A172 (cell line): Measurements from ENCODE around the gene SLC51A. TPM values are rescaled to one million over a fixed set of nuclear protein-coding genes. Genes with fewer than 3 reads are reported as not detected.
"Not testable (repeated sequence)": the region's sequence is repeated elsewhere in the genome, so short reads cannot be mapped to it uniquely, and the experiment has no call there.

Experiments used
- DNase-seq: peaks from one replicate; pipeline ENCODE4 v3.0.0-alpha.2; 2015; ENCODE audit warnings: low spot score
- total RNA-seq: library from RNA; depleted of rRNA; stranded (reverse); fragments of >200 nt; shearing (Covaris generic); gene quantifications from 2 replicates; pipeline ENCODE4 v1.2.3, GENCODE V29; 2014

SLC51A gene
- total RNA-seq, 1 experiment from 2014 or later, result not detected

DNA sequence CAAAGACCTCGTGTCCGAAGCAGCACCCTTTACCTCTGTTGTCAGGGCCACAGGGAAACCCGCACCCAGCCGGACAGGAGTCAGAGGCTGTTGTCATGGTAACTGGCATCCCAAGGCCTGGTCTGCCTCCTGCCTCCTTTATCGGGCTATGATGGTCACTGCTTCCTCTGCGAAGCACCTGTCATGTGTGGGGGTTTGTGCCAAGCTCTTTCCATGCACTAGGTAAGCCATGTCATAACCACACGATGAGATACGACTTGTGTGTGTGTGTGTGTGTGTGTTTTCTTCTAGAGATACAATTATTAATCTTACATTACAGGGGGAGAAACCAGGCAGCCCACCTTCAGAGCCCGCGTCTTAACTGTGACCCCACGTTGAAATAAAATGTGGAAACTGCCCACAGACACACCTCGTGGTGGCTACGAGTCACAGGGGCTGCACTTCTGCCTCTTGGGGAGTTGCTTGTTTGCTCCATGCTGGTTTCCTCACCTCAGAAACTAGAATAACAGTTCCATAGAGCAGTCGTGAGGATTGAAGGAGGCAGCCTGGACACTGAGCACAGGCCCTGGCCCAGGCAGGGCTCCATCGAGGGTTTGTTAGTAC, 23.1 kb upstream of the SLC51A start:
- DNase-seq, result no peak

DNA sequence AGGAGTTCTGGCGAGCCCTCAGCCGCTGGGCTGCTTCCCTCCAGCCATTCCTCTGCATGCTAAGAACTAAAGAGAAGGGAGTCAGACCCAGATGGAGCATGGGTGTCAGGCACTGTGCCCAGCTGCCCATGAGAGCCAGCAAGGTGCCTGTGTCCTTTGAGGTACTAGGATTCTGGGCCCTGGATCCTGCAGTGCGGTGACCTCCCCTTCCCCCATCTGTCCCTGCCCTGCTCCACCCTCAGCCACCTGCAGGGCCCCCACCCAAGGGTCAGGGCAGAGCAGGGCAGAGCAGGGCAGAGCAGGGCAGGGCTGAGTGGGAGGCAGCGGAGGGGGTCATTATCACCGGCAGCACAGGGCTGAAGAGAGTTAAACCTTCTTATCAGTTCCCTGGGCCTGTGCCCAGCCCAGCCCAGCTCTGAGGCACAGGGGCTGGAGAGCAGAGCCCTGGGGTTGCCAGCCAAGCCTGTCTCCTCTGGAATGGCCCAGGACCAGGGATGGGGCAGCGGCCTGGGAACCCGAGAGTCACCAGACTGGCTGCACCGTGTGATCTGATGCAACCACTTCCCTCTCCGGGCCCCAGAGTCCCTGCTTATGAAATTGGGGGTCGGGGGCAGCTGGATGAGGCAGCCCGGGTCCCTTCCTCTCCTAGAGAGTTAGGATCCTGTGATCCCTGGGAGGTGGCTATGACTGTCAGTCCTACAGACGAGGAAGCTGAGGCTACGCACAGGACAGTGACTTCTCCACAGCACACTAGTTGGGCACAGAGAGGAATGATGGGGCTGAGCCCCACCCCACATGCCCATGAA, 22.4 kb upstream of the SLC51A start:
- no peak for DNase-seq

DNA sequence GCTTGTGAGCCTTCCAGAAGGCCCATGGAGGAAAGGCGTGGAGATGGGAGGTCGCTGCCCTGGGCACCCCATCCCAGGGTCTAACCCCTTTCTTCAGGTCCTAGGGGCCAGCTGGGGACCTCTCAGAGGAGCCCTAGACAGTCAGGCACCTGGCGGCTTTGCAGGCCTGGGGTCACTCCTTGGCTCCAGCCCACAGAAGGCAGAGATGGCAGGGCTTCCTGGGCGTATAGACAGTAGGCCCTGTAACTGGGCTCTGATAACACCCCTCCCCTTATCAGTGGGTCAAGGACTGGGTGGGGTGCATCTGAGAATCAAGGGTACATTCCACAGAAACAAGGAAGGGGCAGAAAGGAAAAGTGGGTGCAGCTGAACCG, 21.8 kb upstream of the SLC51A start:
- DNase-seq, result no peak

DNA sequence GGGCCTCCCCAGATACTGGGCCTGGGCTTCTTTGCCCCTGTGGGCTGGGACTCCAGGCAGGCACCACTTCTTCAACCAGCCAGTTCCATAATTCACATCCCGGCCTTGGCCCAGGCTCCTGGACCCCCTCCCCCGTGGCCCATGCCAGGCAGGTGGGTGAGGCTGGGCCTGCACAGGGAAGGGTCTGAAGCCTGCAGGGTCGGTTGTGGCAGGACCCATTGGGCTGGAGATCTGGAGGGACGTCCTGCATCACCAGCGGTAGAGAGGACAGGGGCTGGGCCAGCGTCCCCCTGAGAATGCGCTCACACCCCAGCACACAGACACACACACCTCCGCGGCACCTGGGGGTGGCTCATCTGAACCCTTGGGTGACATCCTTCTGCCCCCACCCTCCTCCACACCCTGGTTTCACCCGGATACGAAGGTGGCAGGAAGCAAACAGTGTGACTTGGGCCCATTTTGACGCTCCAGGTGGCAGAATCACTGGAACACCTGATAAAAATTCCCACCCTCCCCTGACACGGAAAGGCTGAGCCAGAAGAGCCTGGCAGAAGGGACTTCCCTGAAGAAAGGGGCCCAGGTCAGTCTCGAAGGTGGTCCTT, 20.6 kb upstream of the SLC51A start:
- DNase-seq, result no peak

DNA sequence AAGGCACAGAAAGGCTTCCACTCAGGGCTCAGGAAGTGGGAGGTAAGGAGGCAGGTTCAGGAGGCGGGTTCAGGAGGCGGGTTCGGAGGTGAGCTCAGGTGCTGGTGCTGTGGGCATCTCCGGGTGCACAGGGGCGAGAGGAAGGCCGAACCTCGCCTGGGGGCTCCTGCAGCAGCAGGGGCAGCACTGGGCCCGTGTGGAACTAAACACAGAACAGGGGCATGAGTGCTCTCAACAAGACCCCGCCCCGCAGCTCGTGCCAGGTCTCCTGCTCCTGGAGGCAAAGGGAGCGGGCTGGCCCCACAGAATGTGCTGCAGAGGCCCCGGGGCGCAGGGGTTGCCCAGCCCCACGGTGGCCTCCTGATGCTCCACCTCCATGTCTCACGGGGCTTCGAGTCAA, 18.8 kb upstream of the SLC51A start:
- no peak for DNase-seq

DNA sequence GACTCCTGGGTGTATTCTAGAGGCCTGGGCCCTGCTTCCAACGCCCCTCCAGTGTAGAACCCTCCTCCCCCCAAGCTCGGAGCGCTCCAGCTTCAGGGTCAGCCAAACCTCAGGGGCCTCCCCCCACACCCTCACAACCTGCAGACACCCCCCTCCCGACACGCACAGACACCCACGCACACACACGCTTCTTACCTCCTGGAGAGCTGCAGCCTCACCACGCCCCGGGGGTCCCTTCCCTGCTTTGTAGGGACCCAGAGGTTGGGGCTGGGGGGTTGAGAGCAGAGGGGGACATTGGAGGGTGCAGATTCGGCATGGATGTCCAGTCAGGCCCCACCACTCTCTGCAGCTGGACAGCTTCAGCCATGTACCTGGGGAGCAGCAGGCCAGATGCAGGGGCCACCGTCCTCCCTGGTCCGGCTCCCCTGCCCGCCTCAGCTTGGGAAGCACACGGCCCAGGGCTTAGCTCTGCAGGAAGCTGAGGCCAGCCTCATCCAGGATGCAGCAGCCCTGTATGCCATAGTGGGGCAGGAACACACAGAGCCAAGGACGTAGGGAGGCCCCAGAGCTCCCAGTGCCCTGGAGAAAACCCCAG, 18.2 kb upstream of the SLC51A start:
- DNase-seq, result no peak

DNA sequence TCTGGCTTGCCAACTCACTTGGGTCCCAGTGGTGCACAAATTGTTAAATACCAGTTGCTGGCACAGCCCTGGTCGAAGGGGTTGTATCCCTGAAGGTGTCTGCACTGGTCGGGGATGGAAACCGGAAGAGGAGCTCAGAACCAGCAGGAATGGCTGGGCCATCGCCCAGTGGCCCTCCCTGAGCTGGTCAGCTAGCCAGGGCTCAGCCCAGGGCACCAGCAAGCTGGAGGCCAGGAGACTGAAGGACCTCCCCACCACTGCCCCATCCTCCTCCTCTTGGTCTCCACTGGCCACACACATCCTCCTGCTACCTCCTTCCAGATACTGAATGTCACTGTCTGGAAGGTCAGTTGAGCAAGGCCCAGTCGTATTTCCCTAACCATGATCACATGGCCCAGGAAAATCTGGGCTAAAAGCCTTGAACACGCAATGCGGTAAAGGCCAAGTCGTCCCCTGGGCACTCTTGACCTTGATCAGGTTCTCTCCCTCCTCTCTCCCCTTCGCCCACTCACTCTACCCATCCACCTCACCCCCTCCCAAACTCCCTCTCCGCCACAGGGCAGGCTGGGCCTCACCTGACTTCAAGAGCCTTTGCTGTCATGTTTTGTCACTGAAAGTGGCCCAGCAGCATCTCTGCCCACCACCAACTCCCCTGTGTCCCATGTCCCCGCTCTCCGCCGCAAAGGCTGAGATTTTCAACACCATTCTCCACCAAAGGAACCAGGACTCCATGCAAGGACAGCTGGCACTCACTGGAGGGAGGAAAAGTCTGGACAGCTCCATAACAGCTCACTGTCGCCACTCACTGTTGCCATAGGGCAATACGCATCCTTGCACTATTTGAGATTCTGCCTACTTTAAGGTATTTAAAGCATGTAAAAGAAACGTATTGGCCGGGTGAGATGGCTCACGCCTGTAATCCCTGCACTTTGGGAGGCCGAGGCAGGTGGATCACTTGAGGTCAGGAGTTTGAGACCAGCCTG, 17.3 kb upstream of the SLC51A start:
- peak; percentile 15 for DNase-seq

DNA sequence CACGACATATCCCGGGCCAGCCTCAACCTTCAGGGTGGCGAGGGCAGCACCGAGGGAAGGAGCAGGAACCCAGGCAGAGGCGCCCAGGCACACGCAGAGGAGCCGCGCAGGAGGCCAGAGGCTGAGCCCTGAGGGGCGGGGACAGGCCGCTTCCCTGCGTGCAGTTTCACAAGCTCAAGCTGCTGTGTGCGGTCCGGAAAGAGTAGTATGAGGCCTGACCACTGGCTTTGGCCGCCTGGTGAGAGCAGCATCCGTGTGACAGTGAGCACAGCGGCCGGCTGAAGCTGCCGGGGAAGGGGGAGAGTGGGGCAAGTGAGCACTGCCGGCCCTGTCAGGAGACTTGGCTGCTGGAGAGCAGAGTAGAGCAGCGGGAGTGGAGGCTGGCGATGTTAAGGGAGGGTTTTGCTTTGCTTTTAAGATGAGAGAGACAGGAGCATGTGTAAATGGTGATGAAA, 13.8 kb upstream of the SLC51A start:
- DNase-seq, result no peak

DNA sequence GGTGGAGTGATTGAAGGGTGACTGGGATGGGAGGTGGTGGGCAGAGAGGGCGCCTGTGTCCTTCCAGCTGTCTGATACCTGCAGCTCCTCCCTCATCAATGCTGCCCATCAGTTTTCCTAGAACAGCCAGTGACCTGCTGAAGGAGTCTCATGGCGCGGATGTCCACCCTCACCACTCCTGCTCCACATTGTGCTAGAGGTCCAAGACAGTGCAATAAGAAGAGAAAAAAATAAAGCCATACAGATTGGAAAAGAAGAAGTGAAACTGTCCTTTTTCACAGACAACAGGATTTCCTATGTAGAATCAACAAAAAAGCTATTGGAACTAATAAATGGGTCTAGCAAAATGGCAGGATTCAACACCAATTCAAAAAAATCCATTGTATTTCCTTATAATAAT, 12.5 kb upstream of the SLC51A start:
- DNase-seq, result no peak

DNA sequence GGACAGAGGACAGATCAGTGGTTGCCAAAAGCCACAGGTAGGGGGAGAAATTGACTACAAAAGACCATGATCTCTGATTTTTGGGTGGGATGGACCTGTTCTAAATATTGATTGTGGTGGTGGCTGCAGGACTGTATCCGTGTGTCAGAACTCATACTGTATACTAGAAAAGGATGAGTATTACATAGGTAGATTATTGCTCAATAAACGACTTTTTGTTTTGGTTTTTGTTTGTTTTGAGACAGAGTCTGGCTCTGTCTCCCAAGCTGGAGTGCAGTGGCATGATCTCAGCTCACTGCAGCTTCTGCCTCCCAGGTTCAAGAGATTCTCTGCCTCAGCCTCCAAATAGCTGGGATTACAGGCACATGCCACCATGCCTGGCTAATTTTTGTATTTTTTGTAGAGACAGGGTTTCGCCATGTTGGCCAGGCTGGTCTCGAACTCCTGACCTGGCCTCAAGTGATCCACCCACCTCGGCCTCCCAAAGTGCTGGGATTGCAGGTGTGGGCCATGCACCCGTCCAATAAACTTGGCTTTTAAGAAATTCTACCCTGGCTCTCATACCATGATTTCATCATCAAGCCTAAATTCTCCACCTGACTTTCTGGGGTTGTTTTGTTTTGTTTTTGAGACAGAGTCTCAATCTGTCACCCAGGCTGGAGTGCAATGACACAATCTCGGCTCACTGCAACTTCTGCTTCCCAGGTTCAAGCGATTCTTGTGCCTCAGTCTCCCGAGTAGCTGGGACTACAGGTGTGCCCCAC, 10.7 kb upstream of the SLC51A start:
- not testable (repeated sequence) for DNase-seq

DNA sequence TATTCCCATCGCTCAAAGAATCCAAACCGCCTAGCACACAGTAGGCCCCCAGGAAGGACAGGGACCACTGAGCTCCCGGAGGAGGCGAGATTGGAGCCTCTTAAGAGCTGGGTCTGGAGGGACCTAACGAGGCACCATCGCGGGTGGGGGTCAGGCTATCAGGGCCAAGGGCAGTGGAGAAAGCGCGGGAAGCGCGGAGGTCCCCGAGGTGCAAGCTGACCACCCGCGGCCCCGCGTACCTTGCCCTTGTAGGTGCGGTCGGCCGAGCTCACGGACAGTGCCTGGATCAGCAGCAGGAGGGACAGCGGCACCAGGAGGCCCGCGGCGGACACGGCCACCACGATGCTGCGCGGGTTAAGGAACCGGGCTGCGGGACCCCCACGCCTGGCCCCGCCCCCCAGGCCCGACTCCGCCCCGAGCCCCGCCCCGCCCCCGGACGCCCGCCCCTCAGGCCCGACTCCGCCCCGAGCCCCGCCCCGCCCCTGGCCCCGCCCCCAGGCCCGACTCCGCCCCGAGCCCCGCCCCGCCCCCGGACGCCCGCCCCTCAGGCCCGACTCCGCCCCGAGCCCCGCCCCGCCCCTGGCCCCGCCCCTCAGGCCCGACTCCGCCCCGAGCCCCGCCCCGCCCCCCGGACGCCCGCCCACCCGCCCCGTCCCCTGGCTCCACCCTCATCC, 9.0 kb upstream of the SLC51A start:
- no peak for DNase-seq

DNA sequence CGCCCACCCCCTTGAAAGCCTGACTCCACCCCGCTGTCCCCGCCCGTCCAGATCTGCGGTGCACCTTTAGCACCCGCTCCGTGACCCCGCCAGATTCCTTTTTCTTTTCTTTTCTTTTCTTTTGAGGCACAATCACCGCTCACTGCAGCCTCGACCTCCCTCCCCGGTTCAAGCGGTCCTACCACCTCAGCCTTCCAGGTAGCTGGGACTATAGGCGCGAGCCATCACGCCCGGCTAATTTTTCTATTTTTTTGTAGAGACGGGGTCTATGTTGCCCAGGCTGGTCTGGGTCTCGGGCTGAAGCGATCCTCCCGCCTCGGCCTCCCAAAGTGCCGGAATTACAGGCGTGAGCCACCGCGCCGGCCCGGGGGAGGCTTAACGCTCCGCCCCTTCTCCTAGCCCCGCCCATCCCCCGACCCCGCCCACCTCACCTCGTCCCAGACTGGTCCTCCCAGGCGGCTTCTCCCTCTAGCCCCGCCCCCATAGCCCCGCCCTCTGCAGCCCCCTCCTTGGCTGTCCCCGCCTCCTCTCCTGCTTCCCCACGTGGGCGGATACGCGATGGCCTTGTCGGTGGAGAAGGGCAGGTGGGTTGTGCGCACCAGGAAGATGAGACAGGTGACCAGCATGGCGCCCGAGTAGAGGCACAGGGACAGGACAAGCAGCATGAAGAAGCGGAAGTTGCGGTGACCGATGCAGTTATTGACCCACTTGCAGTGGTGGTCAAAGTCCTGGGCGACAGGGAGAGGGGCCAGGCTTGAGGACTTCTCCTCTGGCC, 8.3 kb upstream of the SLC51A start:
- no peak for DNase-seq

DNA sequence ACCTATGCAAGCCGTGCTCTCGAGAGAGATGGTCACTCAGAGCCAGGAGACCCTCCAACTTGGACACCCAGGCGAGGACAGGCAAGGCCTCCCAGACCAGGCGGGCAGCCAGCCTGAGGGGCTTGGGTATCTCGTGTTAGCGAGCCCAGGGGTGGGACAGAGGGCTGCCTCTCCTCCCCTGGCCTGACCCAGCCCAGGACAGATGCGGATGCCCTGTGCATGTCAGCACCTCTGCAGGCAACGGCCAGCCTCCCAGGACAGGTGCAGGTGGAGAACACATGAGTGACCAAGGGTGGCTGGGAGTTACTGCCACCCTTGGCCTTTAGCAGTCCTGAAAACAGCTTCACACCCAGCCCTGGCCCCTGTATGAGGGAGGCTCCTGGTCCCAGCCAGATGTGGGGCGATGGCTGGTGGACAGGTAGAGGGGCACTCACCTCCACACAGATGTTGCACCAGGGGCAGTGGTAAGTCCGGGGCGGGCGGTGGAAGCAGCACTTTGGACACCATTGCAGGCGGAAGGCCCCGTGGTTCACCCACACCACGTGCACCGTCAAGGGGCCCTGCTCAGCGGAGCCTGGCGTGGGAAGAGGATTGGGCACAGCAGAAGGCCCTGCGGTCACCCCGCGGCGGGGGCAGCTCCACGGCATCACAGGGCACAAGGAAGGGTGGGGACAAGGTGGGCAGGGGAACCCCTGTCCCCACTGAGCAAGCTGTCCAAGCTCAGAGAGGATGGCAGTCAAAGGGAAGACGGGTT, 7.2 kb upstream of the SLC51A start:
- no peak for DNase-seq

DNA sequence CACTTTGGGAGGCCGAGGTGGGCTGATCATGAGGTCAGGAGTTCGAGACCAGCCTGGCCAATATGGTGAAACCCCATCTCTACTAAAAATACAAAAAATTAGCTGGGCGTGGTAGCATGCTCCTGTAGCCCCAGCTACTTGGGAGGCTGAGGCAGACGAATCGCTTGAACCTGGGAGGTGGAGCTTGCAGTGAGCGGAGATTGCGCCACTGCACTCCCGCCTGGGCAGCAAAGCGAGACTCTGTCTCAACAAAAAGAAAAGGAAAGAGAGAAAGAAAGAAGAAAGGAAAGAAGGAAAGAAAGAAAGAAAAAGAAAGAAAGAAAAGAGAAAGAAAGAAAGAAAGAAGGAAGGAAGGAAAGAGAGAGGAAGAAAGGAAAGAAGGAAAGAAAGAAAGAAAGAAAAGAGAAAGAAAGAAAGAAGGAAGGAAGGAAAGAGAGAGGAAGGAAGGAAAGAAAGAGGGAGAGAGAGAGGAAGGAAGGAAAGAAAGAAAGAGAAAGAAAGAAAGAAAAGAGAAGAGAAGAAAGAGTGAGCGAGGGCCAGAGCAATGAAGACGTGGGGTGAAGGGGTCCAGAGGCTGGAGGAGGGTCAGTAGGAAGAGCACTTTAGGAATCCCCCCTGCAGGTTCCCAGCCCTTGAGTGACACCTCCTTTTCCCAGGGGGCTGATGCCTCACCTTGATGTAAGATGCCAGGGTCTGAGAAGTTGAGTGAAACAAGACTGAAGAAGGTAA, 6.2 kb upstream of the SLC51A start:
- not testable (repeated sequence) for DNase-seq

DNA sequence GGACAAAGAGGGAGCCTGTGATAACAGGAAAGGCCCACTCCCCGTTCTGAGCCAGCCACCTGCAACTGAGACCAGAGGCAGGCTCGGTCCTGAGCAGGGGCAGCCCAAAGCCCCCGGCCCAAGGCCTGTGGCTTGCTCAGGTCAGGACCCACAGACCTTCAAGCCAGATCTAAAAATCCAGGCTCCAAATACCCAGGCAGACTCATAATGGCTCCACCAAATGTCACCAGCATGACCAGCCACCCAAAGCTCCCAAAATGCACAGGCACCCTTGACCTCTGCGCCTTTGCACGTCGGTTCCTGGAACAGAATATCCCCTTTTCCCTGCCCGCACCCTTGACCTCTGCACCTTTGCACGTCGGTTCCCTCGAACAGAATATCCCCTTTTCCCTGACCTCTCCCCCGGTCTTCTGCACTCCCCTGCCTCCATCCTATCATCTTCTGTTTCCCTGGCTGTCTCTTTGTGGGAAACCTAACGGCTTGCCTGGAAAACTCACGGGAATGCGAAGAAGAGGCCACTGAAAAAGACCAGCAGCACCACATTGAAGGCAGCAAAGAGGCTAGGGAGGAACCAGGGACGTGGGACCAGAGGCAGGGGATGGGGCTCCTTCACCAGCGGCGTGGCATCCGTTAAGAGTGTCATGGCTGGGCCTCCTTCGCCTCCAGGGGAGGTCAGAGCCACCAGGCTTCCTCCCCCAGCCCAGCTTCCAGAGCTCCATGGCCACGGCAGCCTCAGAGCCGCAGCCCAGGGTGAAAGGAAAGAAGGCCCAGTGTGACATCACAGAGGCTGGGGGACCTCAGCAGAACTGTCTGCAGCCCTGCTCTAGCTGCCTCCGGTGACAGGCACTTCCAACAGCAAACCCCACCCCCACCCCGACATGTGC, 5.4 kb upstream of the SLC51A start, which contains the start of gene ZDHHC19:
Gene ZDHHC19 (minus strand): TSS at position 728 of the 884 bp plus-strand sequence. CDS start 85 bp downstream, at position 643.
- no peak for DNase-seq

DNA sequence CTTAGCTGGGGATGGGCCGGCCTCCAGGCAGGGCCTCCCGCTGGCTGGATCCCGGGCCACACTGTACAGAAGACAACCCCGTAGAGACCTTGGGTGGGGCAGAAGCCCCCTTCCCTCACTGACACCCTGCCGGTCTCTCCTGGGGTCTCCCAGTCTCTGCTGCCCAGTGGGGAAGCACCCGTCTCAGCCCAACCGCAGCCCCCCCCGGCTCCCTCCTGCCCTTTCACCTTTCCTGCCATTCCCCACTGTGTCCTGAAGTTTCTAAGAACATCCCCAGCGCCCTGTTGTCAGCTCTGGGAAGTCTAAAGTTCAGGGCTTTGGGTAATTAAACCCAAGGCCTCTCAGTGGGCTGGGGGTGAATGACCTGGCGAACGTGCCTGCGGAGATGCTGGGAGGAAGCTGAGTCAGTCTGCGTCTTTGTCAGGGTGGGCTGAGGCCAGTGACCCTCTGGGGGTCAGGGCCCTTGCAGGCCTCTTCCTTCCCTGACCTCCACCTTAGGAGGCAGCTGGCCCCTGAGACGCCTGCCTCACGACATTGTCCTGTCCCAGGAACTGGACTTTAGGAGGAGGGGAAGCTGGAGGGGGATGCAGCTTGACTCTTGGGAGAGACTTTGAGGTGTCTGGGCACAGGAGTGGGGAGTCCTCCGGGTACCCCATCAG, 1.4 kb upstream of the SLC51A start:
- DNase-seq, result no peak
